ENCODE results near the gene NT5M. TPM values are rescaled to one million over a fixed set of nuclear protein-coding genes. Genes with fewer than 3 reads are reported as not detected.
A peak's percentile ranks its signal among the peaks of the same experiment; 100 is the strongest.

The NT5M gene
- total and polyA plus RNA-seq, 2 donors, result 6.0 to 7.3 TPM

DNA sequence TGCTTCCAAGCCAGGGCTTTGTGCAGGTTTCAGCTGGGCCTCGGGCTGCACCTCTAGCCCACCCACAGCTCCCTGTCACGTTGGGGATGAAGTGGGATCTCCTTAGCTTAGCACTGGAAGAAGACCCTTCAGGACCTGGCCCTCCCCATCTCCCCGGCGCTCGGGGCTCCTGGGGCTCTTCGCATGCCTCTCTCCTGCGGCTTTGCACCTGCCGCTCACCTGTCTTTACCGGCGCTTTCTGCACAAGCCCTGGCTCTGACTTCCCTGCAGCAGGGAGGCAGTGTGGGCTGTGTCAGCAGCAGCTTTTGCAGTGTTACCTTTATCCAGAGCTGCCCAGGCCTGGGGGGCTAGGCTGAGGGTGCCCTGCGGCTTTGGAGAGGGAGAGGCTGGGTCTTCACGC lies 52.3 kb downstream of the NT5M start:
- no peak for DNase-seq (ENCODE audit: low read depth in 6 of 9, low spot score in 9 of 9)
- 88% methylated on average over 12 of the region's 12 CpGs for WGBS
- no peak overlapping the region for H3K4me3 ChIP-seq (ENCODE audit: low read length in 2 of 2)
- peaks cover 7 to 30% of the 10 kb centered on the region in 2 donors for H3K4me1 ChIP-seq (ENCODE audit: control insufficient read depth in 2 of 2, insufficient read depth in 2 of 2, low read length in 2 of 2)
- H3K27ac ChIP-seq (ENCODE audit: low read depth in 1 of 2, low read length in 1 of 2), result no peak overlapping the region
- H3K27me3 ChIP-seq (ENCODE audit: control insufficient read depth in 2 of 2, insufficient read depth in 1 of 2, low read length in 1 of 2), result no peaks in the 10 kb centered on the region
- no peaks in the 10 kb centered on the region for H3K36me3 ChIP-seq (ENCODE audit: control insufficient read depth in 2 of 2, insufficient read depth in 2 of 2, low read length in 1 of 2)
- peaks cover 0 to 4% of the 10 kb centered on the region in 2 donors for H3K9me3 ChIP-seq (ENCODE audit: control insufficient read depth in 2 of 2, insufficient read depth in 1 of 2, low read length in 1 of 2)

DNA sequence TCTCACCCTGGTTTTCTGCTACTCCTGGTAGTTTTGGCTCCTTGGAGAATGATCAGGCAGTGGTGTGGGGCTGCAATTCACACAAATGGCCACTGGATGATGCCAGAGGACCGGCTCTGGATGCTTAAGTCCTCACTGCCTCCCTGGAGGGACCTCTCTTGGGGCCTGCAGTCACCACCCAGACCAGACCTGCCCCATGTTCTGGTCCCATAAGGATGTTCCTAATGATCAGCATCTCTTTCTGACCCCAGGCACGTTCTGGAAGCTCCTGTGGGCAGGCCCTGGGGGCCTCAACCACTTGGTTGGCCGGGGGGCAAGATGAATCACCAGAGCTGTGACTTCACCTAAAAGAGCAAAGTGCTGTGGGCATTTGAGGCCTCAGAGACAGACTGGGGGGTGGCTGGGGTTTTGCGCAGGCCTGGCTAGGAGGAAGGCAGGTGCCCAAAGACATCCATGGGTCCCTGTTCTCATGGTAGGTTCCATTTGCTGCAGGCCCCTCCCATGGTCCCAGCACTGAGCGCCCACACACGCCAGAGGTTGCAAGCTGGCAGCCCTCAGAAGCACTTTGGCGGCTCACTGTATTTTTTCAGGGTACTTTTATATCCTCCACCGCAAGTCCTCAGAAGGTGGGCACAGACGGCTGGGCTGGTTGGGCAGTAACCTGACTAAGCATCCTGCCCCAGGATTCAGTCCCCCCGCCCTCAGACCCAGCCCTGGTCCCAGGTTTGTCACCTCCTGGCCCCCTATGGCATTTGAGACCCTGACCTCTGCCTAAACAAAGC lies 53.2 kb downstream of the NT5M start:
- DNase-seq (ENCODE audit: low read depth in 6 of 9, low spot score in 9 of 9), result peak; percentile 65 to 94 (median 84)
- Histone ChIP-seq H3K36me3 (ENCODE audit: control insufficient read depth in 2 of 2, insufficient read depth in 2 of 2, low read length in 1 of 2) (no peaks in the 10 kb centered on the region), H3K27ac (ENCODE audit: low read depth in 1 of 2, low read length in 1 of 2) (peak overlapping the region in 1 of 2 donors; percentile 56), H3K4me1 (ENCODE audit: control insufficient read depth in 2 of 2, insufficient read depth in 2 of 2, low read length in 2 of 2) (peaks cover 7 to 30% of the 10 kb centered on the region in 2 donors), H3K9me3 (ENCODE audit: control insufficient read depth in 2 of 2, insufficient read depth in 1 of 2, low read length in 1 of 2) (peaks cover 0 to 8% of the 10 kb centered on the region in 2 donors), H3K4me3 (ENCODE audit: low read length in 2 of 2) (no peak overlapping the region), H3K27me3 (ENCODE audit: control insufficient read depth in 2 of 2, insufficient read depth in 1 of 2, low read length in 1 of 2) (no peaks in the 10 kb centered on the region)
- 65% methylated on average over 10 of the region's 10 CpGs for WGBS

DNA sequence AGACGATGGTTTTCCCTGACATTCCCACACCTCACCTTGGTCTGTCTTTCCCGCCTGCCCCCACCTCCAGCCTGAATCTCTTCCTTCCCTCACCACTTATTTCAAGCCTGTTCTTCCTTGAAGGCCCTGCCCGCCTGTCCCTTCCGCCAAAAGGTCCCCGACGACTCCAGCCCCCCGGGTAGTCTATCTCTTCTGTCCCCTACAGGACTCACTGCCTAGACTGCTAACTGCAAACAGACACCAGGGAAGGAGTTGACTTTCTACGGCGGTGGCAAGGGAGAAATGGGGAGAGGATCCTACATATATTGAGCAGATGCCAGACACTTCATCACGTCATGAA lies 53.7 kb downstream of the NT5M start:
- H3K9me3 ChIP-seq (ENCODE audit: control insufficient read depth in 2 of 2, insufficient read depth in 1 of 2, low read length in 1 of 2), result peaks cover 0 to 8% of the 10 kb centered on the region in 2 donors
- H3K27ac ChIP-seq (ENCODE audit: low read depth in 1 of 2, low read length in 1 of 2), result peak overlapping the region in 1 of 2 donors; percentile 56
- WGBS, result 98% methylated on average over 10 of the region's 10 CpGs
- DNase-seq (ENCODE audit: low read depth in 6 of 9, low spot score in 9 of 9), result no peak
- peaks cover 7 to 30% of the 10 kb centered on the region in 2 donors for H3K4me1 ChIP-seq (ENCODE audit: control insufficient read depth in 2 of 2, insufficient read depth in 2 of 2, low read length in 2 of 2)
- no peaks in the 10 kb centered on the region for H3K27me3 ChIP-seq (ENCODE audit: control insufficient read depth in 2 of 2, insufficient read depth in 1 of 2, low read length in 1 of 2)
- H3K36me3 ChIP-seq (ENCODE audit: control insufficient read depth in 2 of 2, insufficient read depth in 2 of 2, low read length in 1 of 2), result no peaks in the 10 kb centered on the region
- no peak overlapping the region for H3K4me3 ChIP-seq (ENCODE audit: low read length in 2 of 2)

DNA sequence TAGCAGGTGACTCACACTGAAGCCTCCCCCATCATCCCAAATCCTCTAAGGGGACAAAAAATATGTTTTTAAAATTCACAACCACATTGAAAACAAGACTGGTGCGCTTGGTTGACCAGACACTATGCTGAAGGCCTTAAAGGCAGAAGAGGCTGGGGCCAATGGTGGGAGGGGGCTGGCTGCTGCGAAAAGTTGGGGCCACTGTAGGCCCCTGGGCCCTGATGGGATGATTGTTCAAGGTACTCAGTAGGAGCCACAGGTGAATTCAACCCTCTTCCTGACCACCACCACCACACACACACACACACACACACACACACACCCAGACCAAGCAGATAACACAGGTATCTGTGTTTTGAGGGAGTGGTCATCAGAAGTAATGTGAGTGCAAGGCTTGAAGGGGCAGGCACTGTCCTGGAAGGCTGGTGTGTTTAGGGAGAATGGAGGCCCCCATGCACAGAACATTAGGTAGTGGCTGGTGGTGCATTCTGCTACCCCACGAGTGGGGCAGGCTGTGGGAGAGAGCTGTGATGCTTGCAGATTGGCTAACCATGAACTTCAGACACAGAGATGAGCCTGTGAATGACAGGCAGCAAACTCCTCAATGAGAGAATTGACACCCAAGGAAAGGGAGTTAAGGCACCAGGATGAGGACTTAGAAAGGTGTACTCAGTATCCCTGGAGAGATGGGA lies 55.0 kb downstream of the NT5M start:
- Histone ChIP-seq H3K27me3 (ENCODE audit: control insufficient read depth in 2 of 2, insufficient read depth in 1 of 2, low read length in 1 of 2) (no peaks in the 10 kb centered on the region), H3K4me1 (ENCODE audit: control insufficient read depth in 2 of 2, insufficient read depth in 2 of 2, low read length in 2 of 2) (peaks cover 8 to 37% of the 10 kb centered on the region in 2 donors), H3K36me3 (ENCODE audit: control insufficient read depth in 2 of 2, insufficient read depth in 2 of 2, low read length in 1 of 2) (no peaks in the 10 kb centered on the region), H3K9me3 (ENCODE audit: control insufficient read depth in 2 of 2, insufficient read depth in 1 of 2, low read length in 1 of 2) (peaks cover 0 to 8% of the 10 kb centered on the region in 2 donors), H3K4me3 (ENCODE audit: low read length in 2 of 2) (no peak overlapping the region), H3K27ac (ENCODE audit: low read depth in 1 of 2, low read length in 1 of 2) (no peak overlapping the region)
- DNase-seq (ENCODE audit: low read depth in 6 of 9, low spot score in 9 of 9), result no peak
- WGBS, result 84% methylated on average over 3 of the region's 3 CpGs

- Histone ChIP-seq H3K9me3 (ENCODE audit: control insufficient read depth in 2 of 2, insufficient read depth in 1 of 2, low read length in 1 of 2) (peaks cover 0 to 8% of the 10 kb centered on the region in 2 donors), H3K4me3 (ENCODE audit: low read length in 2 of 2) (no peak overlapping the region), H3K27ac (ENCODE audit: low read depth in 1 of 2, low read length in 1 of 2) (no peak overlapping the region), H3K4me1 (ENCODE audit: control insufficient read depth in 2 of 2, insufficient read depth in 2 of 2, low read length in 2 of 2) (peaks cover 15 to 43% of the 10 kb centered on the region in 2 donors), H3K27me3 (ENCODE audit: control insufficient read depth in 2 of 2, insufficient read depth in 1 of 2, low read length in 1 of 2) (no peaks in the 10 kb centered on the region), H3K36me3 (ENCODE audit: control insufficient read depth in 2 of 2, insufficient read depth in 2 of 2, low read length in 1 of 2) (no peaks in the 10 kb centered on the region)
- 93% methylated on average over 2 of the region's 2 CpGs for WGBS
- DNase-seq (ENCODE audit: low read depth in 6 of 9, low spot score in 9 of 9), result no peak
These were observed 55.7 kb downstream of the NT5M start for GRCh38 chr17:17358866-17359265.

DNA sequence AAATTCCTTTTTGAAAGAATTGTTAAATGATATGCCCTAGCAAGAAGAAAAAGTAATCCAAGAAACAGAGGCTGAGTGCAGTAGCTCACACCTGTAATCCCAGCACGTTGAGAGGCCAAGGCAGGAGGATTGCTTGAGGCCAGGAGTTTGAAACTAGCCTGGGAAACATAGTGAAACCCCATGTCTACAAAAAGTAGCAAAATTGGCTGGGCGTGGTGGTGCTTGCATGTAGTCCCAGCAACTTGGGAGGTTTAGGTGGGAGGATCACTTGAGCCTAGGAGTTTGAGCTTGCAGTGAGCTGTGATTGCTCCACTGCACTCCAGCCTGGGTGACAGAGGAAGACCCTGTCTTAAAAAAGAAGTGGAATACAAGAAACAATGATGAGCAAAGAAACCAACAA lies 56.1 kb downstream of the NT5M start:
- Histone ChIP-seq H3K36me3 (ENCODE audit: control insufficient read depth in 2 of 2, insufficient read depth in 2 of 2, low read length in 1 of 2) (no peaks in the 10 kb centered on the region), H3K9me3 (ENCODE audit: control insufficient read depth in 2 of 2, insufficient read depth in 1 of 2, low read length in 1 of 2) (peaks cover 0 to 8% of the 10 kb centered on the region in 2 donors), H3K4me3 (ENCODE audit: low read length in 2 of 2) (no peak overlapping the region), H3K4me1 (ENCODE audit: control insufficient read depth in 2 of 2, insufficient read depth in 2 of 2, low read length in 2 of 2) (peaks cover 18 to 47% of the 10 kb centered on the region in 2 donors), H3K27ac (ENCODE audit: low read depth in 1 of 2, low read length in 1 of 2) (no peak overlapping the region), H3K27me3 (ENCODE audit: control insufficient read depth in 2 of 2, insufficient read depth in 1 of 2, low read length in 1 of 2) (no peaks in the 10 kb centered on the region)
- no peak for DNase-seq (ENCODE audit: low read depth in 6 of 9, low spot score in 9 of 9)
- 95% methylated on average over 2 of the region's 2 CpGs for WGBS

GRCh38 chr17:17360087-17360730 lies 57.0 kb downstream of the NT5M start:
- Histone ChIP-seq H3K4me1 (ENCODE audit: control insufficient read depth in 2 of 2, insufficient read depth in 2 of 2, low read length in 2 of 2) (peaks cover 20 to 49% of the 10 kb centered on the region in 2 donors), H3K36me3 (ENCODE audit: control insufficient read depth in 2 of 2, insufficient read depth in 2 of 2, low read length in 1 of 2) (no peaks in the 10 kb centered on the region), H3K27me3 (ENCODE audit: control insufficient read depth in 2 of 2, insufficient read depth in 1 of 2, low read length in 1 of 2) (no peaks in the 10 kb centered on the region), H3K4me3 (ENCODE audit: low read length in 2 of 2) (no peak overlapping the region), H3K27ac (ENCODE audit: low read depth in 1 of 2, low read length in 1 of 2) (no peak overlapping the region), H3K9me3 (ENCODE audit: control insufficient read depth in 2 of 2, insufficient read depth in 1 of 2, low read length in 1 of 2) (peaks cover 0 to 10% of the 10 kb centered on the region in 2 donors)
- no peak for DNase-seq (ENCODE audit: low read depth in 6 of 9, low spot score in 9 of 9)
- WGBS, result 94% methylated on average over 1 of the region's 1 CpG

- Histone ChIP-seq H3K4me1 (ENCODE audit: control insufficient read depth in 2 of 2, insufficient read depth in 2 of 2, low read length in 2 of 2) (peaks cover 17 to 42% of the 10 kb centered on the region in 2 donors), H3K4me3 (ENCODE audit: low read length in 2 of 2) (no peak overlapping the region), H3K36me3 (ENCODE audit: control insufficient read depth in 2 of 2, insufficient read depth in 2 of 2, low read length in 1 of 2) (no peaks in the 10 kb centered on the region), H3K27ac (ENCODE audit: low read depth in 1 of 2, low read length in 1 of 2) (no peak overlapping the region), H3K27me3 (ENCODE audit: control insufficient read depth in 2 of 2, insufficient read depth in 1 of 2, low read length in 1 of 2) (no peaks in the 10 kb centered on the region), H3K9me3 (ENCODE audit: control insufficient read depth in 2 of 2, insufficient read depth in 1 of 2, low read length in 1 of 2) (peaks cover 0 to 20% of the 10 kb centered on the region in 2 donors)
- 99% methylated on average over 5 of the region's 5 CpGs for WGBS
- DNase-seq (ENCODE audit: low read depth in 6 of 9, low spot score in 9 of 9), result no peak
These were observed 58.3 kb downstream of the NT5M start for GRCh38 chr17:17361543-17361866.

Data from thymus (tissue), 11 donors.